GM19238 (cell line): ENCODE data around the gene RPRD1B.

ENCODE experiments used
- DNase-seq: peaks from one replicate; pipeline ENCODE4 v3.0.0; 2011; ENCODE audit warnings: low spot score; ENCODE audit not compliant: insufficient read length

Gene RPRD1B

DNA sequence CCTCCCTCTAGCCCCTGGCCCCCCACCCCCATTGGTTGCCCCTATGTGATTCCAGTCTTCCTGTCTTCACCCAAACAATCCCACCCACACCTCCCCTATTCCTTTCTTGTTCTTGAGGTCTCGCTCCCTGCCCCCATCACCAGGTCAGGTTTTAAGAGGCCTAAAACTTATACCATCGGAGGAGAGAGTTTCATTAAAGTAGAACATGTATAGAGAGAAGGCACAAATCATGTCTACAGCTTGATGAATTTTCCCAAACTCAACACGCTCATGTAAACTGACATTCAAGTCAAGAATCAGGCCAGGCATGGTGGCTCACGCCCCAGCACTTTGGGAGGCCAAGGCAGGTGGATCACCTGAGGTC is 87.1 kb downstream of the RPRD1B start:
- DNase-seq: no peak

DNA sequence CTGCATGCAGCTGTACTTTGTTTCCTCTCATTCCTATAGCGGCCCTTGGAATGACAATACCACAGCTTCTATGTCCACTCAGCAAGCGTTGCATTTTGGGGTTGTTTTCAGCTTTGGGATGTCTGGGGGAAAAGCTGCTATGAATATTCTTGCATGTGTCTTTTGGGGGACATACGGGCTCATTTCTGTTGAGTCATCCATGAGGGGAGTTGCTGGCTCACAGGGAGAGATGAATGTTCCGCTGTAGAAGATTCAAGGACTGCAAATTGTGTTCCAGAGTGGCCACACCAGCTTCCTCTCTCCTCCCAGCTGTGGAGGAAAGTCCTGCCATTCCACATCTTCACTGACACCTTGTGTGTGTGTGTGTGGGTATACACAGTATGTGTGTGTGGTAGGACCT is 88.2 kb downstream of the RPRD1B start:
- DNase-seq: no peak

DNA sequence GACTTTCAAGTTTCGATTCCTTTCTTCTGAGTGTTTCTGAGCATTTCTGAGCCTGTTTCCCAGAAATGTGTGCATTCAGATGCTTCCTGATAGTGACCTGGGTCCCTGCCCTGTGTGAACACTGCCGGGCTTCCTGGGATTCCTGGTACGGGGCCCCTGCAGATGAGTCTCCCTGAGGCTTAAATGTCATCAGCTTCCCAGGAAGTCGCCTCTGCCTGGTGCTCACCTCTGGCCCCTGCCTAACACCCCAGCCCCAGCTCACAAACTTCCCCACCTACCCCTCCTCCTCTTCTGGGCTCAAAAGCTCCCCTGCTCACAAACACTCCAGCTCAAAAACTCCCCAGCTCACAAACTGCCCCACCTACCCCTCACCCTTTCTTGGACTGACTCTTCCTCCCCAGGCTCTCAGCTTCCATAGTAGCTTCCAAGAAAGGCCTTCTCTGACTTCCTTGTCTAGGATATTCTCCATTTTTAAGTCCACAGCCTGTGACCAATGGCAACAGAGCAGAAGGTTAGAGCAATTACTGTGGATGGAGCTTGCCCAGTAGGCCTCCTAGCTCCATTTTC is 89.6 kb downstream of the RPRD1B start:
- DNase-seq: no peak

DNA sequence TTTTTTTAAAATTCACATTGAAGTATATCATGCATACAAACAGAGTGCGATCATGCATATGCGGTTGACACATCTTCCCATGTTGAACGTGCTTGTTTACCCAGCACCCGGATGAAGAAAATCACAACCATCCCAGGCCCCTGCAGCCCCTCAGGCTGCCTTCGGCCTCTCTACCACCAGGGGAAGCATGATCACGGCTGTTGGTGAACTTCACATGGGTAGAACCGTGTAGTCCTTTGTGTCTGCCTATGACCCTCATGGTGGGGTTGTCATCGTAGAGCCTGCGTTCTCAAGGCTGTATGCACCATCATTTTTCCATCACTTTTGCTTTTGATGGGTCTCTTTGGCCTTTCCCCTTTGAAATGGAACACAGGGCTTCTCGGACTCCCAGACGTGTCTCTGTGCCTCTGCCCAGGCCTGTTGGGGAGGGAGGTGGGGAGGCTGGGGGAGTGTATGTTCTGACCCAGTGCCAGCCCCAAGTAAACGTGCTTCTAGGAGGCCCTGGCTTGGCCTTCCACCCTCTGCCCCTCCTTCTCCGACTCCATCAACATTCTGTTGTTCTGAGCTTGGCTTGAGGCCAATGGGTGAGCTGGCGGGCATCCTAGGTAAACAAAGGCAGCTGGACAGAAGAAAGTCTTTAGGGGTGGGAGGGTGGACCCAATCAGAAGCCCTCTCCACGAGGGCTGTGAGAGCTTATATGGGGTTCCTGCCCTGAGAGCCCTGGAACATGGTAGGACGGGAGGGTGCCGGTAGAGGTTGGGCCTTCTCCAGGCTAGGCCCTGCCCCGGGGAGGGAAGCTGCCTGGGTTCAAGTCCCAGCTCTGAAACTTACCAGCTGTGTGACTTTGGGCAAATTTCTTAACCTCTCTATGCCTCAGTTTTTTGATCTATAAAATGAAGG is 91.9 kb downstream of the RPRD1B start:
- DNase-seq: no peak

DNA sequence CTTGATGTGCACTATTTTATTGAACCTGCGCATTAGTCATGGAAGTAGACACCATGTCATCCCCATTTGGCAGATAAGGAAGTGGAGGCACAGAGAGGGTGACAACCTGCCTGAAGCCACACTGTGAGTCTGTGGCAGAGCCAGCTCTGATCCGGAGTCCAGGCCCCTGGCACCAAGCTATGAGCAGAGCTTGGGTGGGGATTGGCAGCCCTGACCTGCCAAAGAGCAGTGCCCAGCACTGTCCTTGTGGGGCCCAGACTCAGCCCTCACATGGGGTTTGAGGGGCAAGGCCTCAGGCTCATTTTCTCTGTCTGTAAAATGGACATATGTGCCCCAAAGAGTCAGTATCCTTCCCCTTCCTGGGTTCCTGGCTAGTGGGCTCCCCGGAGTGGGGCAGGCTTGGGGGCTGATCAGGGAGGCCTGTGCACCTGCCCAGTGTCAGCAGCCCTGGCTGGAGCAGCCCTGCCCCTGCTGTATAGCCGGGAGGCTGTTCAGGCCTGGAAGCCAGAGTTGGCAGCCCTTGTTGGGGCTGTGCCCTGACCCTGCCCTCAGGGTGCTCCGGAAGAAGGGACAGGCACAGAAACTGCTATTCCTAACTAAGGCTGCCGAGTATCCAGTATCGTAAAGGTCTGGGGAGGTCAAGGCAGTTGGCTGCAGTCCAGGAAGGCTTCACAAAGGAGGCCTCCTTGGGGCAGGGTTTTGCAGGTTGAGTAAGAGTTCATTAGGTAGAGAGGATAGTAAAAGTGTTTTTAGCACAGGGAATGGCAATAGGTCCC is 92.8 kb downstream of the RPRD1B start:
- DNase-seq: no peak

DNA sequence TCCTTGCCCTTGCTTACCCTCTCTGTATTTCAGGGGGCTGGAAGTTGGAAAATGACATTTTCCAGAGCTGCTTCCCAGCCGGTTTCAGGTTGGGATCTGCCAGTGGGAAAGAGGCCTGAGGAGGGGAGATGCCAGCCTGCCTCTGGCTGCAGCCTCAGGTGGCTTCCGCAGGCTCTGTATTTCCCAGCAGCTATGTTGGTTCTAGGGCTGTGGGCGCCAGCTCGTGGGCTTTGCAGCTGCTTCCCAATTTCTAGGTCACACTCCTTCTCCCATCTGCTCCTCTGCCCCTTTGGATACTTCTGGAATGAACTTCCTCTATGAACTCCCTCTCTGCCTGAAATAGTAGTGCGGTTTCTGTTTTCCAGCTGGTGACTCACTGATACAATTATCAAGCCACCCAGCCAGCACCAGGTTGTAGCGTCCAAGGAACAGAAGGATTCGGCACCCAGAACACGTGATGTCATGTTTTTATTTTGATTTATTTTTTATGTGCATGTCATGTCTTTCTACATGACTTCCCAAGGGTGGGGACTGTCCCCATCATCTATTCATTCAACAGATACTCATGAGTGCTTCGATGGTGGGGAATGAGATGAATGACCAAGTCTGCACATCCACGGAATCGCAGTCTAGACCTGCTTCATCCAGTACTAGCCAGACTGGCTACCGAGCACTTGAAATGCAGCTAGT is 93.5 kb downstream of the RPRD1B start:
- DNase-seq: no peak

DNA sequence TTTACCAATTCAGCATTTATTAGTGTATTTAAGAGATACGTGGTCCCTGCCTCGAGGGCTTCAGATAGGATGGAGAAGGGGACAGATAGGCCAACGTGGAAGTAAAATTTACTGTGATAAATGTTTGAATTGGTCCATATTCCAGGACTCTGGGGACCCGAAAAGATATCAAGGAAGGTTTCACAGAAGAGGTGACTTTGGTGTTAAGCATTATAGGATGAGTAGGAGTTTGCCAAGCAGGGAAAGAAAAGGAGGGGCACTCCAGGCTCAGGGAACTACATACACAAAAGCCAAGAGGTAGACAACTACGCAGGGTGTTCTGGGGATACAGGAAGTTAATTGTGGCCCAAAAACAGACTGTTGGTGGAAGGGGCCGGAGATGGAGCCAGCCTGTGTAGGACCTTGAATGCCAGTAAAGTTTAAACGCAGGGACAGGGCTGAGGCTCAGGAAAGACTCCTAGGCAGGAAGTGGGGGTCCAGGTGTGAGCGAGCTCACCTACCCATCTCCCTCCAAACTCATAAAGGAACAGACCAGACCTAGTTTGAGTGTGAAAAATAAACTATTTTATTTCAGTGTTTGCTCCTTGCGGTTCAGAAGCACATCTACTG is 94.5 kb downstream of the RPRD1B start:
- no peak for DNase-seq

DNA sequence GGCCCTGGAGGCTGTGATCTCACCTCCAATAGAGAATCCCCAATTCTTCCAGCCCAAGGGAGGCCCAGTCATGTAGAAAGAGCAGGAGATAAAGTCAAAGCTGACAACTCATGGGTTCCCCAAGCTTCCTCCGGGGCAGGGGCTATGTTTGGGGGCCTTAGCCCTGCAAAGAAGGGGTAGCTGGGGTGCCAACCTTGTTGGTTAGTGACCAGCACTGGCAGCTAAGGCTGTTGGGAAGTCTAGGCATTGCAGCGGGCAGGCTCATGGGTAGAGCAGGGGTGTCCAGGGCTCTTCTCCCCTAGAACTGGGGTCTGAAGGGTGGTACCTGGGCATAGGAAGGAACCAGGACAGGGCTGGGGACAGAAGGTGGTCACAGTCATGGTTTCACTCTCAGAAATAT is 95.1 kb downstream of the RPRD1B start:
- DNase-seq: no peak

DNA sequence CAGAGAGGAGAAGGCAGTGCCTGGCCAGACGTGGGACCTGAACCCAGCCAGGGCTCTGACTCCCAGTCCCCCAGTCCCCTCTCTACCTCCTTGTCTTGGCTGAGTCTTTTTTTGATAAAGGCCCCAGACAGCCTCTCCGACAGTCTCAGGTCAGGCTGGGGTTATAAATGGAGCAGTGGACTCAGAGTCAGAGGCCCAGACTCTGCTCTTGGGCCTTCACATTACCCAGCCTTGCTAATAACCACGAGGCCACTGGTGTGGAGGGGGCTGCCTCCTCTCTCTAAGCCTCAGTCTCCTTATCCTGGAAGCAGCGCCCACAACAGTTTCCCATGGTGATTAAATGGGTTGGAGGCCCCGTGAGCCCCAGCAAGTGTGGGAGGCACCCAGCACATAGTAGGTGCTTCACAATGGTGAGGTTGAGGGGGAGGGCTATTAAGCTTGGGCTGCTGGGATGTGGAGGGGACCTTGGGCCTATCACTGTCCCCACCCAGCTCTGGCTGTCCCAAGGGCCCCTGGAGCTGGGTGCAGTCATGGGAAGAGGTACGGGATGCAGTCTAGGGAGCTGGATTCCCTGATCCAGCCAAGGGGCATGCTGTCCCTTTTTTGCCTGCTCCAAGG is 95.8 kb downstream of the RPRD1B start:
- no peak for DNase-seq

DNA sequence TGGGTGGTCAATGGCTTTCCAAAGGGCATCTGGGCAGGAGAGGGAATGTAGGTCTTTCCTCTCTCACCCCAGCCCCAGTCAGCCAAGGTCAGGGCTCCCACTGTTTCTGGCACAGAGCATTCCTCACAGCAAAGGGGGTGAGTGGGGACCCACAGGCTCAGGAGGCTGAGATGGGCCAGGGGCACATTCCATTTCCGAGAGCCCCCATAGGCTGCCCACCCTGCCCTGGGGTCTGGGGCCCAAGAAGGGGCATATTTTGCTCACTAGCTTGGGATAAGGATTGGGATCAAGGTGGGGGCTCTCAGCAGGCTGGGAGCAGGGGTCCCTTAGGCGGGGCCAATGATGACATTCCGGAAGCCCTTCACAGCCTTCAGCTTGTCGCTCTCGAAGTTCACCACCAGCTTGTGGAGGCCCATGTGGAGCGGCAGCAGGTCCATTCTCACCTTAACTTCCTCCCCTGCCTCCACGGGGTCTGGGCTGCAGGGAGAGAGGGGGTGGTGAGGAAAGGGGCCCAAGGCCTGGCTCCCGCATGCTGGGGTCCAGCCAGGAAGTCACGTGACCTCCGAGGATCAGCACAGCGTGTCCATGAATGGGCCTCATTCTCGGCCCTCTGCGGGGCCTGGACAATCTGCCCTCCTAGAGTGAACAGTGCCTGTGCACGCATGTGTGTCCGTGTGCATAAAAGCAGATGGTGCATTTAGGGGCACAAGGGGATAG is 96.5 kb downstream of the RPRD1B start:
- no peak for DNase-seq

DNA sequence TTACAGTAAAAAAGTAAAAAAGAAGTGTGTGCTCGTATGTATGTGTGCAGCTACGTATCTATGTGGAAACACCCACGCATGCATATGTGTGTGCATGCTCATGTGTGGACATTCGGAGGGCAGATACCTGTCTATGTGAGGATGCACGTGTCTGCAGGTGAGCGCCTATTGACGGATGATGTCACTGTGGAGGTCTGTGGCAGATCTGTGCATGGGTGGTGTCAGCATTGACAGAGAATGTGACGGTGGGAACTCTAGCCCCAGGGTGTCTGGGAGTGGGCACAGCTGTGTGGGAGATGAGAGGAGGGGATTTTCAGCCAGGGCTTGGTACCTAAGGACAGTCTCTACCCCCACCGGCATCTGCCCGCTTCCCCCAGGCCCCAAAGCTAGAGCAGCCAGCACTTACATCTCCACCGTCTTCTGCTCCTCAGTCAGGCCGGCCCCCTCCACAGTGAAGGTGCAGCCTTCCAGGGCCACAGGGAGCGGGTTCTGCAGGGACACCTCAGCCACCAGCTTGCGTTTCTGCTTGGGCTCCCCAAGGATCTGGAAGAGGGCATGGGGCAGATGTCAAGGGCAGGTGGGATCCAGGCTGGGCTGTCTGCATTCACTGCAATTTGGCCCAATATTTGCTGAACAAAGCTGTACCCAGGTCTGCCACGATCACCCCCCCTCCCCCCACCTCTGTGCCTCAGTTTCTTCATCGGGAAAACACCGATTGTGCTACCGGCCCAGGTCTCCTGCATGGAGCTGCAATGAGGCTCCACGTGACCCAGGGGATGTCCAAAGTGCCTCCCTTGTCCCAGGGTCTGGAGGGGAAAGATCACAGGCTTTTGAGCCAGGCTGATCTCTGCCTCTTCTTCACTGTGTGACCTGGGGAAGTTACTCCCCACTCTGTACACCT is 97.4 kb downstream of the RPRD1B start:
- DNase-seq: no peak

DNA sequence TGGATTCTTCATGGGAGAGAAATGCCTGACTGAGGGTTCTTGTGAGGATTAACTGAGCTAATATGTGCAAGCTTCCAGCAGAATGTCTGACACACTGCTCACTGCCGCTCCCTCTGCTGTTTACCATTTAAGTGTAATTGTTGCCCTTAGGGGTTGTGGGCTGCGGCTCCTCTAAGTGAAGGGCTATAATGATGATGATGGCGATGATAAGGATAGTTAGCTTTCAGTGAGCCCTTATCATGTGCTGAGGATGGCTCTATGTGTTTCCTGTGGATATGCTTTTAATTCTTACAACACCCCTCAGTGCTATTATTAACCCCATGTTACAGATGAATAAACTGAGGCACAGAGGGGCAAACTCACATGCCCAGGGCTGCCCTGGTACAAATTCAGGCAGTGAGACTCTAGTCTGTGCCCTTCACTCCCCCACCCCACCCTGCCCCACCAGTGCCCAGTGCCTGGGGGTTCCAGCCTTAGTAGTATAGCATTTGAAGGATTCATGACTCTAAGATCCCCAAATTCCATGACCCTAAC is 98.1 kb downstream of the RPRD1B start:
- DNase-seq: no peak

DNA sequence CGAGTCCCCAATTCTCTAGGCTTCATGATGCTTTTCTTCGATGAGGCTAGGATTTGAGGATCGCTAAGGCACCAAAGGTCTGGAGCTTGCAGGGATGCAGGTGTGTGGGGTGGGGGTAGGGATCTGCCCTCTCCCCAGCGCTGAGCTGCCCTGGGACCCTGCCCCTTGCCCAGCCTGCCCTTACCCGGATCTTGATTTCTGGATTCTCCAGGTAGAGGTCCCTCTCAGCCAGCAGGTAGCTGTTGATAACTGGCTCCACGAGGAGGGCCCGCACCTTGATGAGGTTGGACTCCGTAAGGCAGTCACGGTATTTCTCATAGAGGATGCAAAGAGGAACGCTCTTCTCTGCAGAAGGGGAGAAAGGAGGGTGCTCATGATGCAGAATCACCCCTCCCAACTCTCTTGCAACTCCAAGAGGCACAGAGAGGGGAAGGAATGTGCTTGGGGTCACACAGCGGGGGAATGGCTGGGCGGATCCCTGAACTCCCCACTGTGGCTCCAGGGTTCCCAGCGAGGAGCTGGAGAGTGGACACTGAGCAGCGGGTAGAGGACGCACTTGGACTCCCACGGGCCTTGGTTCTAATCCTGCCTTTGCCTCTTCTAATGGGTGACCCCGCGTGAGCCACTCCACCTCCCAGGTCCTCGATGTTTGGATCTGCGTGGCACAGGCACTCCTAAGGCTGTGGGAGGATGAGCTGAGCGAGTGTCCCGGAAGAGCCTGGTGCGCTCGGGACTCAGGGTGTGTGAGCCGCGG is 98.8 kb downstream of the RPRD1B start:
- DNase-seq: no peak

DNA sequence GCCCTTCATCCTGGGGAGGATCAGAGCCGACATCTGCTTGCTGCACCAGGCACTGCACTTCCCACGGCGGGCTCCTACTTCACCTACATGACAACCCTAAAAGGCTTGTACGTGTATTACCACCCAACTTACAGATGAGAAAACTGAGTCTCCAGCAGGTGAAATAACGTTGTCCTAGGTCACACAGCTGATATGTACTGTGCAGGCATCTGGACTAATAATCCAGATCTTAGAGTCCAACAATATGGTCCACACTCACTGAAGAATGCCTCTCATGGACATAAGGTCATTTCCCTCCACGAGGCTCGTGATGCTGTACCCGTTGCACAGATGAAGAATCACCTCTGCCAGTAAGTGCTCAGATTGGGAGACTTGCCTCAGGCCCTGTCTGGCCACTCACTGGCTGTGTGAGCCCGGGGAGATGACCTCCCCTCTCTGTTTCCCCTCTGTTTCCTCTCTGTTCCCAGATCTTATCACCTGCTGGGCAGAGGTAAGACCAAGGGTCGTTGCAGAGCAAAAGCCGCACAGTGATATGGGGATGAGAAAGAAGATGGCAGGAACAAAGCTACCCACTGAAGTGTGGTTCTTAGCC is 99.5 kb downstream of the RPRD1B start:
- DNase-seq: no peak

DNA sequence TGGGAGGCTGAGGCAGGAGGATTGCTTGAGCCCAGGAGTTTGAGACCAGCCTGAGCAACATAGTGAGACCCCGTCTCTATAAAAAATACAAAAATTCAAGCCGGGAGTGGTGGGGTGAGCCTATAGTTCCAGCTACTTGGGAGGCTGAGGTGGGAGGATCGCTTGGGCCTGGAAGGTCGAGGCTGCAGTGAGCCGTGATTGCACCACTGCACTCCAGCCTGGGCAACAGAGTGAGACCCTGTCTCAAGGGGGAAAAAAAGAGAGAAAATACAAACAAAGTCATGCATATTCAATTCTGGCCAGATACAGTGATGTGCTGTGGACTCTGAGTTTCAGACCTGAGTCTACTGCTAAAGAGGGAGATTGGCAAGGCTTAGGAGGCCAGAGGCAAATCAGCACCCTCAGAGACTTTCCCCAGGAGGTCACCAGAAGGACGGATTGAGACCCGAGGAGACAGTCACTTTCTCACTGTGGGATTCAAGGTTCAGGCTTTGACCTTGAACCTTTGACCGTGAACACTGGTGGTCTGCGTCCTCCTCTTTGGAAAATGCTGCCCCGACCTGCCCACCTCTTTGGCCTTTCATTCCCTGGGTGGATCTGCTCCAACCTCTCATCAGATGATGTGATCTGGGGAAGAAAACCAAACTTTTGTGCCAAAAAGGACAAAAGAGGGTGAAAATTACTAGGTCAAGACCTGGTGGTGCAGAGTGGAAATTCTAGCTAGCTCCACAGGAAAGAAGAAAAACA is 100.3 kb downstream of the RPRD1B start:
- DNase-seq: no peak

DNA sequence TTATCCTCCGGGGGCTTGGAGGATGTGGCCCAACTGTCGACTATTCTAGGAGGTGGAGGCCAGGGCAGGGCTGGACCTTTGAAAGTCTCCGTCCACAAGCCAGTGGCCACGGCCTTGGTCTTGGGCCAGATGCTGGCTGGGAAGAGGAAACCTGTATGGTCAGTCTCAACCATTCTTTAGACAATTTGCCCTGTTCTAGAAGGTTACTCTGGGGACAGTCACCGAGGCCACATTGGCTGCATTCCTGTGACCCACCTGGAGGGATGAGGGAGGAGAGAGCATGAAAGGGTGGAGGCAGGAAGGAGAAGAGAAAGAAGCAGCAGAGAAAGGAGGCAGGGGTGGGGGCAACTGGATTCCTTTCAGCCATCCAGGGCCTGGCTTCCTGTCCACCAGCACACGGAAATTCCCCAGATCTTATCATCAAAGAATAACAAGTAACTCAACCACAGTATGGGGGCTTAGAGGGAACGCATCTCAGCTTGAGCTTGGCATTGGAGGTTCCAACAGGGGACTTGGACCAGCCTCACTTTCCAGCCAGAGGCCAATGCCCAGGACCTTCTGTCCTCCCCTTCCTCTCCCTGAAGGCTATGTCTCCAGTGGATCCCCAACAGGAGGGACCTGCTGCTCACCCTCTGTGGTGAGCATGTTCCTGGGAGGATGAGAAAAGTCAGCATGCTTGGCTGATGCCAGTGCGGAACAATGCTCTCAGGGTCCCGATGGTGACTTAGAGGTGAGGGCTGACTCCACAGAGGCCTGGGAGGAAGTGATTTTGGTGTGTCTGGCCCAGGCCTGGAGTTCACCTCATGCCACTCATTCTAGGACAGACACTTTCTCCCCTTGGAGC is 101.1 kb downstream of the RPRD1B start:
- DNase-seq: no peak
